ENCODE data around the gene SLFN12L.
"Not testable (repeated sequence)": the region's sequence is repeated elsewhere in the genome, so short reads cannot be mapped to it uniquely, and the experiment has no call there.

SLFN12L gene

DNA sequence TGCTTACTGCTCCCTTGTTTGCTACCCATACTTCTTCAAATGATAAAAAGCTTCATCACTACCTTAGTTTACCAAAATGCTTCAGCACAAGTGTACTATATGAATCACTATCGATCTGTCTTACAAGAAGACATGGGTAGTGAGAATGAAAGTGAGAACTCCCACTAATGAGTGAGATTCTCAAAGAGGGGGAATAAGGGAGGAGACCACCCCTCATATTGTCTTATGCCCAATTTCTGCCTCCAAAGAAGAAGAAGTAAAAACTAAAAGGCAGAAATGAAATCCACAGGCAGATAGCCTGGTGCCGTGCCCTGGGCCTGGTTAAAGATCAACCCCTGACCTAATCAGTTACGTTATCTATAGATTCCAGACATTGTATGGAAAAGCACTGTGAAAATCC is 29.8 kb downstream of the SLFN12L start:
- H3K27ac Mint-ChIP-seq; H3K9me3 Mint-ChIP-seq; H3K4me3 Mint-ChIP-seq; H3K36me3 Mint-ChIP-seq (ENCODE audit: low read depth); H3K4me1 Mint-ChIP-seq (ENCODE audit: low read depth); intact Hi-C loops (cut with micrococcal nuclease): not testable (repeated sequence)
- H3K27me3 Mint-ChIP-seq, result peaks cover 28% of the 10 kb centered on the region

DNA sequence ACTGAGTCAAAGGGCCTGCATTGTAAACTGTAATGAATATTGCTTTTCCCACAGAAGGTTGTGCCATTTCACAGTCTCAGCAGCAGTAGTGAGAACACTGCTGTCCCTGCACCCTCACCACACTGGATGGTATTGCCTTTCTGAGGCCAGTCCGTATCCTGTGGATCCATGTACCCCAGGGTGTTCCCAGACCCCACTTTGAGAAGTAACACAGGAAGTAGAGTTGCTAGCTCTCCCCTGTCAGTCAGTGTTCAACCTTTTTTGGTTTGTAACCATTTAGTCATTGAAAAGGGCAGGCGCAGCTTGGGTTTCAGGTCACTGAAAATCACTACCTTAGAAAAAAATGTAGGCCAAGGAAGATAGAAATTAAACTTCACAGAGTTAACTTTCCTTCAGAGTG is 37.9 kb downstream of the SLFN12L start:
- H3K36me3 Mint-ChIP-seq (ENCODE audit: low read depth), result no peaks in the 10 kb centered on the region
- H3K27me3 Mint-ChIP-seq, result peaks cover 81% of the 10 kb centered on the region
- H3K4me3 Mint-ChIP-seq, result no peak overlapping the region
- H3K27ac Mint-ChIP-seq, result no peak overlapping the region
- H3K9me3 Mint-ChIP-seq, result no peaks in the 10 kb centered on the region
- peaks cover 17% of the 10 kb centered on the region for H3K4me1 Mint-ChIP-seq (ENCODE audit: low read depth)
- intact Hi-C loops (cut with micrococcal nuclease), result no loop called here

DNA sequence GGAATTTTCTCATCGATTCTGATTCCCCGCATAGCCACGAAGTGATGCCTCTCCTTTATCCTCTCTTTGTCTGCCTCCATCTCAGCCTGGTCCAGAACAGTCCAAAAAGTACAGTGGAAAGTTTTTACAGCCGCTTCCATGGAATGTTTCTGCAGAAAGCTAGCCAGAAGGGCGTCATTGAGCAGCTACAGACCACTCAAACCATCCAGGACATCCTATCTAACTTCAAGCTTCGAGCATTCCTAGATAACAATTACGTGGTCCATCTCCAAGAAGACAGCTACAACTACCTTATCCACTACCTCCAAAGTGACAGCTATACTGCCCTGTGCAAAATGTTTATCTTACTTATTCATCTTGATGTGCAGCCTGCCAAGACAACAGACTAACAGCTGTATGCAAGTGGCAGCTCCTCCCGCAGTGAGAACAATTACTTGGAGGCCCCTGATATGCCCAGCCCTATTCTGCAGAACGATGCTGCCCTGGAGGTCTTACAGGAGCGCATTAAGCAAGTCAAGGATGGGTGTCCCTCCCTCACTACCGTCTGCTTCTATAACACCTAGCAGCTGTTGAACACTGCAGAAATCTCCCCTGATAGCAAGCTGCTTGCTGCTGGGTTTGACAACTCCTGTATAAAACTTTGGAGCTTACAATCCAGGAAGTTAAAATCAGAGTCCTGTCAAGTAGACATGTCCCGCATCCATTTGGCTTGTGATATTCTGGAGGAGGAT is 38.9 kb downstream of the SLFN12L start:
- intact Hi-C loops (cut with micrococcal nuclease), result no loop called here
- no peak overlapping the region for H3K27ac Mint-ChIP-seq
- H3K36me3 Mint-ChIP-seq (ENCODE audit: low read depth), result no peaks in the 10 kb centered on the region
- H3K4me3 Mint-ChIP-seq, result no peak overlapping the region
- peaks cover 79% of the 10 kb centered on the region for H3K27me3 Mint-ChIP-seq
- peaks cover 21% of the 10 kb centered on the region for H3K4me1 Mint-ChIP-seq (ENCODE audit: low read depth)
- no peaks in the 10 kb centered on the region for H3K9me3 Mint-ChIP-seq

DNA sequence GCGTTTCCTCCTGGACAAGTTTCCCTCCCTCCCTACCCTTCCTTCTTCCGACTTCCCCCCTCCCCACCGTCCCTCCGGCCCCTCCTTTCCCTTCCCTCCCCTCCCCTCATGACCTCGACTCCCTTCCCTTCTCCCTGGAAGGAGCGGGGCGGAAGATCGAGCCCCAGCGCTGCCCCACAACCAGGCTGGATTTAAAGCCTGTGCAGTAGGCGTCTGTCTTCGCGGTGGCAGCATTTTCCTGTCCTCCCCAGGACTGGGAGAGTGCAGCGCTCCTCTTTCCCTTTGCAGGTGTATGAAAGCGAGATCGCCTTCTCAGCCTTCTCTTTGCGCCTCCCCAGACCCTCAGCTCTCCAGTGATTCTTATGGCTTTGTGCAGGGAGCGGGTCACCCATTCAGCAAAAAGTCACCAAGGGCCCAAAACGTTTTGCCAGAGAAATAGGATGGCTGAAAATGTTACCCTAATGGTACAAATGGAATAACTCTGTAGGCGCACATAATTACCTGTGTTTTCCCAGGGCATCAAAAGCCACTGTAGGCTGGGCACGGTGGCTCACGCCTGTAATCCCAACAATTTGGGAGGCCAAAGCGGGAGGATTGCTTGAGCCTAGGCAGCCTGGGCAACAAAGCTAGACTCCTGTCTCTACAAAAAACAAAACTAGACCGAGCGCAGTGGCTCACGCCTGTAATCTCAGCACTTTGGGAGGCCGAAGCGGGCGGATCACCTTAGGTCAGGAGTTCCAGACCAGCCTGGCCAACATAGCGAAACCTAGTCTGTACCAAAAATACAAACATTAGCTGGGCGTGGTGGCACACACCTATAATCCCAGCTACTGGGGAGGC is 40.8 kb downstream of the SLFN12L start:
- peaks cover 31% of the 10 kb centered on the region for H3K4me1 Mint-ChIP-seq (ENCODE audit: low read depth)
- intact Hi-C loops (cut with micrococcal nuclease), result no loop called here
- peaks cover 5% of the 10 kb centered on the region for H3K36me3 Mint-ChIP-seq (ENCODE audit: low read depth)
- peaks cover 89% of the 10 kb centered on the region for H3K27me3 Mint-ChIP-seq
- H3K27ac Mint-ChIP-seq, result no peak overlapping the region
- H3K4me3 Mint-ChIP-seq, result no peak overlapping the region
- H3K9me3 Mint-ChIP-seq, result no peaks in the 10 kb centered on the region

DNA sequence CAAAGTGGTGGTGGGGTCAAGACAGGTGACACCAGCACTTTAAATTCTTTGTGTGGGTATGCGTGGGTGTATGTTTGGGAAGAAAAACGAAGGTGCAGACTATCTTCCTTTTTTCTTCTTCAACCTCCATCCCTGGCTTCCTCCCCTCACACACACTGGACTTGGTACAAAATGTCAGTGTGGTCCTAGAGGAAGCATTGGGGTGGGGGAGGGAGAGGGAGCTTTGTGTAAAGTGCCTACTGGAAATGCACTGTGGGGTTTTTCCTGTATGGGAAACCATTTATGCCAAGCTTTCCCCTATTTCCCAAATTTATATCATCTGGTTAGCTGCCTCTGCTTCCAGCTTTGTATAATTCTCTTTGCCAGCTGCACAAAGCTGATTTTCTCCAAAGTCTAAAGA is 44.4 kb downstream of the SLFN12L start:
- H3K27ac Mint-ChIP-seq, result no peak overlapping the region
- H3K36me3 Mint-ChIP-seq (ENCODE audit: low read depth), result peaks cover 5% of the 10 kb centered on the region

DNA sequence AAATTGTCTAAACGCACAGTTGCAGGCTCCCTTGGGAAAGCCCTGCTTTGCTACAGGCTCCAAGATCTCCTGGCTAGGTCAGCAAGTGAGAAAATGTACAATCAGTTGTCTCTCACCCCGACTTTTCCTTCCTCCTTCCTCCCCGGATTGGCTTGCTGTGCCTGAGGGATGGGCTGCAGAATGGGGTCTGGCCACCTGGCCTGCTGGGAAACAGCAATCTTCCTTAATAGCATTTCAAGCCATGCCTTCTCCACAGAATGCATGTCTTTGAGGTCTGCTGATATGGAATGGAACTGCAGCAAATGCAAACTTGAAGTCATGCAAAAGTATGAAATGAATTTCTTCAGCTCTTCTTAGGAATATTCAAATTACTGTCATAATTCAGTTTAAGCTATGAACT is 46.1 kb downstream of the SLFN12L start:
- no peak overlapping the region for H3K27ac Mint-ChIP-seq
- H3K36me3 Mint-ChIP-seq (ENCODE audit: low read depth), result peaks cover 5% of the 10 kb centered on the region
- no peak overlapping the region for H3K4me3 Mint-ChIP-seq
- intact Hi-C loops (cut with micrococcal nuclease), result no loop called here
- peaks cover 88% of the 10 kb centered on the region for H3K27me3 Mint-ChIP-seq
- no peaks in the 10 kb centered on the region for H3K9me3 Mint-ChIP-seq
- peaks cover 68% of the 10 kb centered on the region for H3K4me1 Mint-ChIP-seq (ENCODE audit: low read depth)

More for the DNA sequence above, 44.4 kb downstream of the SLFN12L start:
- H3K9me3 Mint-ChIP-seq, result no peaks in the 10 kb centered on the region
- H3K4me1 Mint-ChIP-seq (ENCODE audit: low read depth), result peaks cover 60% of the 10 kb centered on the region
- intact Hi-C loops (cut with micrococcal nuclease), result no loop called here
- peaks cover 93% of the 10 kb centered on the region for H3K27me3 Mint-ChIP-seq
- H3K4me3 Mint-ChIP-seq, result no peak overlapping the region

DNA sequence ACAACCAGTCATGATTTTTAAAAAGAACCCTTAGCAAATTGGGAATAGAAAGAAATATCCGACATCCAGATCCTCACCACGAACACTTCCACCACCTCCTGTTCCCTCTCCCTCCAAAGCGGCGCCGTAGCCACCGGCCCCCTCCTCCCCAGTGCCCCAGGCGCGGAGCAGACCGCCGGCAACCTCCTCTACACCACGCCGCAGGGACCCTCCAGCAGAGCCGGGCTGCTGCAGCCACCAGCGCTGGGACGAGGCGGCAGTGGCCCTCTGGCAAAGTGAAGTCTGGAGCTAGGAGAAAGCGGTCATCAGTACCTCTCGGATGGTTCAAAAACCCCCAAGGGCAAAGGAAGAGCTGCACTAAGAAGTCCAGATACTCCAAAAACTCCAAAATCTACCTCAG is 47.5 kb downstream of the SLFN12L start:
- Mint-ChIP-seq H3K27ac (no peak overlapping the region), H3K27me3 (peaks cover 88% of the 10 kb centered on the region), H3K9me3 (no peaks in the 10 kb centered on the region), H3K4me3 (no peak overlapping the region), H3K4me1 (ENCODE audit: low read depth) (peaks cover 61% of the 10 kb centered on the region), H3K36me3 (ENCODE audit: low read depth) (peaks cover 5% of the 10 kb centered on the region)
- intact Hi-C loops (cut with micrococcal nuclease), result loop anchor here (5.0 kb wide), 3 partner anchors 43 to 178 kb away; partner anchors contain the start of genes SLFN11 and SLFN13

DNA sequence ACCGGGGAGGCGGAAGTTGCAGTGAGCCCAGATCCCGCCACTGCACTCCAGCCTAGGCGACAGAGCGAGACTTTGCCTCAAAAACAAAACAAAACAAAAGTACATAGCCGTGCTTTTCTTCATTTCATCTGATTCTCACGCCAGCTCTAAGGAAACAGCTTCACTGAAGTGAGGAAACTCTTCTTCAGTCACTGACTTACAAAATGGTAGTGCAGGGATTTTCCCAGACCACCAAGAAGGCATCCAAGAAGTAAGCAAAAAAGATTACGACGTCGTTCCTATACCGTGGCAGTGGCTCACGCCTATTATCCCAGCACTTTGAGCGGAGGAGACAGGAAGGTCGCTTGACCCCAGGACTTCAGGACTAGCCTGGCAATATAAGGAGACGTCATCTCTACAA is 48.5 kb downstream of the SLFN12L start:
- Mint-ChIP-seq H3K4me3 (no peak overlapping the region), H3K36me3 (ENCODE audit: low read depth) (peaks cover 5% of the 10 kb centered on the region), H3K9me3 (peaks cover 5% of the 10 kb centered on the region), H3K27ac (no peak overlapping the region), H3K27me3 (peaks cover 91% of the 10 kb centered on the region), H3K4me1 (ENCODE audit: low read depth) (peaks cover 60% of the 10 kb centered on the region)
- intact Hi-C loops (cut with micrococcal nuclease), result loop anchor here (5.0 kb wide), 3 partner anchors 42 to 177 kb away; partner anchors contain the start of genes SLFN11 and SLFN13

DNA sequence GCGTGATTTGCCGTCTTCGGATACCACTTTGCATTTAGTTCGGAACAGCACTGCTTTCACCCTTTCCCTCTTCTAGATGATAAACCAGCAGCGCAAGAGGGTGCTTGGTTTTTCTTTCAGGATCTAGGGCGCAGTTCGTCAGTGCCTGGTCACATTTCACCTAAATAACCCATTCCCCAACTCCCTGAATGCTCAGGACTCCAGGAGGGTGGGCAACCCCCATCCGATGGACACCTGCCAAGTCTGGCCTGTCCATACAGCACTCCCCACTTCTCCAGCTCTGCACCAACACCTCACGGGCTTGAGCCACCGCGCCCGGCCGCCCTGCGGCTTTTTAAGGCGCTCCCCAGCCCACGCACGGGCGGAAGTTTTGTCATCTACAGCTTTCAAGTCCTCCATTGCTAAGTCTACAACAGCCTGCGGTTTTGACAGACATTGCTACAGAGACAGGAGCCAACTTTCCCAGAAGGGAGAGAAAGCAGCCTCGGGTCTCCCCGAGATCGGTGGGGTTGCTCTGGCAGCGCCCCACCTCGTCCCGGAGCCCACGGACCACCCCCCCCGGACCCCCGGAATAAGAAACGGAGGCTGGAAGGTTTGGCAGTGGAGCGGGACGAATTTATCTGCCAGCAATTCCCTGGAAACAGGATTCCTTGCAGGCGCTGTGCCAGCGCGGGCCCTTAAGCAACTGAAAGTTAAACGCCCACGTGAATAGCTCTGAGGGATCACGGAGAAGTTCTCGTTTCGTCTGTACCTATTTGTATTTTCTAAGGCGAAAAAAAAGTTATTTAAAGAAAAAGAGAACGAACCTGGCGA is 50.4 kb downstream of the SLFN12L start:
- H3K4me1 Mint-ChIP-seq (ENCODE audit: low read depth), result peaks cover 48% of the 10 kb centered on the region
- intact Hi-C loops (cut with micrococcal nuclease), result loop anchor here (5.0 kb wide), 3 partner anchors 40 to 175 kb away; partner anchors contain the start of genes SLFN11 and SLFN13
- peak overlapping the region; percentile 83 for H3K27ac Mint-ChIP-seq
- peak overlapping the region; percentile 78 for H3K4me3 Mint-ChIP-seq
- H3K9me3 Mint-ChIP-seq, result peaks cover 22% of the 10 kb centered on the region
- peaks cover 84% of the 10 kb centered on the region for H3K27me3 Mint-ChIP-seq
- H3K36me3 Mint-ChIP-seq (ENCODE audit: low read depth), result peaks cover 9% of the 10 kb centered on the region

DNA sequence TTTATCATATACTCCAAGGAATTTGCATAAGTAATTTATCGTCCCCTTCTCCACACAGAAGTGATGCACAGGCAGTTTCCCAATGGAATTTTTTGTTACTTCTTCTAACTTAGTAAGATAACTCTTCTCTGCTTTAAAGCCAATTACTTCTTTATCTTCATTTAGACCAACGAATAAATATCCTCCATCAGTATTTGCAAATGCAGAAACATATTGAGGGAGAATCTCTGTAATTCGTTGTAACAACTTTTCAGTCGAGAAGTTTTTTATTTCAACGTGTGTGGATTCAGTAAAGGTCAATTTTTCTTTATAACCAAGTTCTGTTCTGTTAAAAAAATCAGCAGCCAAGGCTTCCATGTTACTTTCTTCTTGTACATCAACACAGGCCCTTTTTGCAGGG is 58.2 kb downstream of the SLFN12L start:
- Mint-ChIP-seq H3K27me3 (peaks cover 59% of the 10 kb centered on the region), H3K4me3 (no peak overlapping the region), H3K36me3 (ENCODE audit: low read depth) (peaks cover 8% of the 10 kb centered on the region), H3K4me1 (ENCODE audit: low read depth) (no peaks in the 10 kb centered on the region), H3K27ac (no peak overlapping the region), H3K9me3 (peaks cover 20% of the 10 kb centered on the region)
- intact Hi-C loops (cut with micrococcal nuclease), result no loop called here

DNA sequence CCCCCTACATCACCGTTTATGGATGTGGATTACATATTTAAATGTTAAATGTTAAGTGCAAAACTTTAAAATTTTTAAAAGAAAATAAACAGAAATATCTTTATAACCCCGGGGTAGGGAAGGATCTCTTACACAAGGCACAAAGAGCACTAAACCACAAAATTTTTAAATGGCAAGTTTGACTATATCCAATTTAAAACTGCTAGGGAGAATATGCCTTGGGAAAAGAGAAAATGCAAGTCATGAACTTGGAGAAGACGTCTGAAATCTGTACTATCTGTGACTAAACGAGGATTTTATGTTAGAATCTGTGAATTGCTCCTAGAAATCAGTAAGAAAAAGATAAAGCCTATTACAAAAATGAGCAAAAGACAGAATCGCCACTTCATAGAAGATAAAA is 60.2 kb downstream of the SLFN12L start:
- H3K9me3 Mint-ChIP-seq, result peaks cover 3% of the 10 kb centered on the region
- H3K27me3 Mint-ChIP-seq, result peaks cover 54% of the 10 kb centered on the region
- no peak overlapping the region for H3K27ac Mint-ChIP-seq
- no peaks in the 10 kb centered on the region for H3K4me1 Mint-ChIP-seq (ENCODE audit: low read depth)
- H3K36me3 Mint-ChIP-seq (ENCODE audit: low read depth), result no peaks in the 10 kb centered on the region
- no peak overlapping the region for H3K4me3 Mint-ChIP-seq
- intact Hi-C loops (cut with micrococcal nuclease), result no loop called here

DNA sequence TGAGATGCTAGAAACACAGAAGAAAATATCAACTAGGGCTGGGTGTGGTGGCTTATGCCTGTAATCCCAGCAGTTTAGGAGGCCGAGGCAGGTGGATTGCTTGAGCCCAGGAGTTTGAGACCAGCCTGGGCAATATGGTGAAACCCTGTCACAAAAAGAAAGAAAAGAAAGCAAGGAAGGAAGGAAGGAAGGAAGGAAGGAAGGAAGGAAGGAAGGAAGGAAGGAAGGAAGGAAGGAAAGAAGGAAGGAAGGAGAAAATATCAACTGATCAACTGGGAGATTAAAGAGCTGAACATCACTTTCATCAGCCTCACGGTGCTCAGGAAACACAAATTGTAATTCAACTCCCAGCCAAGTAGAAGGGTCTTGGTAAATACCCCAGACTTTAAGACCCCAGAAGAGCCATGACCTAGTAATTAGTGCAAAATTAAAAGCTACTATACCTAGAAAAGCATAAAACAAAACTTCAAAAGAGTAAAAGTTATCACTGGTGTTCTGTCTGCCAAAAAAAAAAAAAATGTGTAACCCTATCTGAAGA is 61.1 kb downstream of the SLFN12L start:
- no peak overlapping the region for H3K27ac Mint-ChIP-seq
- peaks cover 8% of the 10 kb centered on the region for H3K9me3 Mint-ChIP-seq
- intact Hi-C loops (cut with micrococcal nuclease), result no loop called here
- H3K4me3 Mint-ChIP-seq, result no peak overlapping the region
- no peaks in the 10 kb centered on the region for H3K4me1 Mint-ChIP-seq (ENCODE audit: low read depth)
- H3K36me3 Mint-ChIP-seq (ENCODE audit: low read depth), result no peaks in the 10 kb centered on the region
- peaks cover 55% of the 10 kb centered on the region for H3K27me3 Mint-ChIP-seq

DNA sequence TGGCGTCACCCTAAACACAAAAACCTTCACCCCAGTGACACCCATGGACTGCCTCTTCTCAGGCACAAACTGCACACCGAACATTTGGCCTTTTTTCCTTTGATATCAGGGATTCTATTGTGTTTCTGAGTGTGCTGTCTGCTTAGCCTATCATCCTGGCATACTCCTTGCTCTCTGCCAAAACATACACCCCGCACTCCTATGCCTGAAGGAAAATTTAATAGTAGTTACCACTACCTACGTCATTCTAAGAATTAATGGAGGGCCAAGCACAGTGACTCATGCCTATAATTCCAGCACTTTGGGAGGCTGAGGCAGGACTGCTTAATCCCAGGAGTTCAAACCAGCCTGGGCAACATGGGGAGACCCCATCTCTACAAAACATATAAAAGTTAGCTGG is 69.0 kb downstream of the SLFN12L start:
- H3K9me3 Mint-ChIP-seq, result peaks cover 8% of the 10 kb centered on the region
- no peak overlapping the region for H3K27ac Mint-ChIP-seq
- no peaks in the 10 kb centered on the region for H3K36me3 Mint-ChIP-seq (ENCODE audit: low read depth)
- peaks cover 20% of the 10 kb centered on the region for H3K27me3 Mint-ChIP-seq
- intact Hi-C loops (cut with micrococcal nuclease), result no loop called here
- H3K4me3 Mint-ChIP-seq, result no peak overlapping the region
- no peaks in the 10 kb centered on the region for H3K4me1 Mint-ChIP-seq (ENCODE audit: low read depth)

Measured in dendritic cell treated with granulocyte-macrophage colony-stimulating factor and Interleukin-4, amounts not matched to agents 40 ng/mL and 50 ng/mL, for 4 days (primary cell).